Activated CD8-positive, alpha-beta T cell treated with anti-CD3 and anti-CD28 coated beads, Interleukin-2, amount 10 ng/mL, durations not matched to agents 7 days and 5 days (primary cell): ENCODE data around the gene FANCG. TPM values are rescaled to one million over a fixed set of nuclear protein-coding genes. Genes with fewer than 3 reads are reported as not detected.

Experiments used
- ATAC-seq: fragments of 150-1000 bp; cut with Tn5 transposase; one replicate; pipeline ENCODE4 v1.10.0; 2021; ENCODE audit warnings: moderate library complexity
- CTCF ChIA-PET: fragments of 350-600 bp; sonication (Branson Sonifier 250); formaldehyde crosslinking; loops from one replicate; lab custom pipeline; 2021; ENCODE audit warnings: antibody characterized with exemption; lab: Charles Lee
- POLR2A ChIA-PET: fragments of 350-600 bp; sonication (Branson Sonifier 250); formaldehyde crosslinking; loops from one replicate; lab custom pipeline; 2021; ENCODE audit warnings: antibody characterized with exemption; lab: Charles Lee
- DNase-seq: peaks from one replicate; pipeline ENCODE4 v3.0.0-alpha.2; 2020
- H3K27ac Mint-ChIP-seq: one replicate; pipeline ENCODE4 v1.8.0; 2021; ENCODE audit warnings: mild to moderate bottlenecking, mixed read lengths
- H3K27me3 Mint-ChIP-seq: one replicate; pipeline ENCODE4 v1.8.0; 2021; ENCODE audit warnings: low read depth, mixed read lengths
- H3K36me3 Mint-ChIP-seq: one replicate; pipeline ENCODE4 v1.8.0; 2021; ENCODE audit warnings: low read depth, mixed read lengths
- H3K4me1 Mint-ChIP-seq: one replicate; pipeline ENCODE4 v1.8.0; 2021; ENCODE audit warnings: low read depth, mixed read lengths
- H3K4me3 Mint-ChIP-seq: one replicate; pipeline ENCODE4 v1.8.0; 2021; ENCODE audit warnings: mild to moderate bottlenecking, mixed read lengths
- H3K9me3 Mint-ChIP-seq: one replicate; pipeline ENCODE4 v1.8.0; 2022; ENCODE audit warnings: mixed read lengths; ENCODE audit not compliant: insufficient read depth
- total RNA-seq, 2 experiments: library from RNA; stranded (reverse); gene quantifications; one replicate each; pipeline ENCODE4 v1.2.3, GENCODE V29; 2021

Gene FANCG
- total RNA-seq, 2 experiments from 2014 or later = 125 to 136 TPM

DNA sequence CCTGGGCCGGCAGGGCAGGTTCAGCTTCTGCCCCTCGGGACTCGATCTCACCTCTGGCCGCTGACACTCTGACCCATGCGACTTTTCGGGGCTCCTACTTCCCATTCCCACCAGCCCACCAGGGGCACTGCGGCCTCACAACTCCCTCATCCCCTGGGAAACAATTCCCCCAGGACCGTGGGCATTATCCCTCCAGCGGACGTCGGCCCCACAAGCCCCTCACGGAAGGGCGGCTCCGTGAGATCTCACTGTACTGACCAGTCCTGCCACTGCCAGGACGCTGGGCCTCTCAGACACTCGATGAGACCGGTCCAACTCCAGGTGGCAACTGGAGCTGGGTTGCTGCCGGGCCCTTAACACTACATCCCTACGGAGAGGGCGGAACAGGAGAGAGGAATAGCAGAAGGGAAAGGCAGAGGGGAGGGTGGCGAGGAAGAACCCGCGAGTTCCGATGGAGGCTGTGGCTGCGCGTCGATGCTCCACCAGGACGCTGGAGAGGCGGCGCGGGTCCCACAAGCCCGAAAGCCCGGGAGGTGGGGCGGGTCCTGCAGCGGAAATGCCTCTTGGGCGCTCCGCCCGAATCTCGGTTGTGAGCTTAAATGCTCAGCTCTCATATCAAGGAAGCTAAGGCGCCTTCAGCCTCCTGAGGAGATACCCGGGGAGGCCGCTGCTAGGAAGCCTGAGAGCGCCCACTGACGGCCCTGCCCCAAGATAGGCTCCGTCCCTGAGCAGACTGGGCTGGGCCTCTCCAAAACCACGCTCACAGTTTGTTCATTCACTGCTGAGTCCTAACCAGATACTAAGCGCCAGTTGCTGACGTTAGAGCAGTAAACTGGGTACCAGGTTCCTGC is 43.7 kb downstream of the FANCG start:
- H3K4me1 Mint-ChIP-seq = peaks cover 6% of the 10 kb centered on the region
- peak; percentile 89 for ATAC-seq
- no peaks in the 10 kb centered on the region for H3K27me3 Mint-ChIP-seq
- peak; percentile 68 for DNase-seq
- H3K9me3 Mint-ChIP-seq = no peaks in the 10 kb centered on the region
- CTCF ChIA-PET = interaction anchor here (0.6 to 1.6 kb wide), 6 partner anchors 8 to 136 kb away, joined by 3 to 6 read pairs (median 5); partner anchors contain the start of gene DNAJB5
- H3K4me3 Mint-ChIP-seq = peak overlapping the region; percentile 46
- no peaks in the 10 kb centered on the region for H3K36me3 Mint-ChIP-seq
- peak overlapping the region; percentile 86 for H3K27ac Mint-ChIP-seq
- POLR2A ChIA-PET = interaction anchor here (0.6 kb wide), 1 partner anchor 79 kb away, joined by 4 read pairs; no protein-coding TSS in a partner anchor

DNA sequence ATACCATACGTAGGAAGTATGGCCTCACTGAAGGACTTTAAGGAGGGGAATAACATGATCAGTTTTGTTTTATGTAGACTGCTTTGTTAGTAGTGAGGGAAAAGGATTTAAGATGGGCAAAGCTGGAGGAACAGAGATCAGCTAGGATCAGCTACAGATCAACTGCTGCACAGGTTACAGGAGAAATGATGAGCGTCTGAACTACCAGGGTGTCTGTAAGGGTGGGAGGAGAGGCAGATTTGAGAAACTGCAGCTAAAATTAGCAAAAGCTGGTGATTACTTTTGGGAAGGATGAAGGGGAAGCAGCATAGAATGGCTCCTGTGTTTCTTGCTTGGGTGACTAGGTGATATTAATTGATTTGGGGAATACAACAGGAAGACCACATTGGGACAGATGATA is 46.6 kb downstream of the FANCG start:
- no peaks in the 10 kb centered on the region for H3K9me3 Mint-ChIP-seq
- ChIA-PET POLR2A (no interaction called here), CTCF (interaction anchor here (1.2 kb wide), 1 partner anchor 19 kb away, joined by 6 read pairs; no protein-coding TSS in a partner anchor)
- H3K4me1 Mint-ChIP-seq = peaks cover 8% of the 10 kb centered on the region
- DNase-seq = no peak
- no peak for ATAC-seq
- no peaks in the 10 kb centered on the region for H3K27me3 Mint-ChIP-seq
- H3K36me3 Mint-ChIP-seq = no peaks in the 10 kb centered on the region
- no peak overlapping the region for H3K4me3 Mint-ChIP-seq
- no peak overlapping the region for H3K27ac Mint-ChIP-seq

DNA sequence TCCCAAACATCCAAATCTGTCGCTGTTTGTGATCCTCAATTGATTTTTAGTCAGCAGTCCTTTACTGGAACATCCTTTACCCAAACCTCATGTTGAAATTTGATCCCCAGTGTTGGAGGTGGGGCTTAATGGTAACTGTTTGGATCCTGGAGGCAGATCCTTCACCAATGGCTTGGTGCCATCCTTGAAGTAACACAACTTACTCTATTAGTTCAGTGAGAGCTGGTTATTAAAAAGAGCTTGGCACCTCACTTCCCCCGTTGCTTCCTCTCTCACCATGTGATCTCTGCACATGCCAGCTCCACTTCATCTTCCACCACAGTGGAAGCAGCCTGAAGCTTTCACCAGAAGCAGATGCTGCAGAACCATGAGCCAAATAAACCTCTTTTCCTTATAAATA is 49.9 kb downstream of the FANCG start:
- no peak for ATAC-seq
- no peaks in the 10 kb centered on the region for H3K27me3 Mint-ChIP-seq
- no peaks in the 10 kb centered on the region for H3K36me3 Mint-ChIP-seq
- POLR2A ChIA-PET = no interaction called here
- H3K4me3 Mint-ChIP-seq = no peak overlapping the region
- H3K27ac Mint-ChIP-seq = no peak overlapping the region
- H3K4me1 Mint-ChIP-seq = peaks cover 10% of the 10 kb centered on the region
- DNase-seq = no peak
- CTCF ChIA-PET = interaction anchor here (1.1 kb wide), 1 partner anchor 21 kb away, joined by 7 read pairs; no protein-coding TSS in a partner anchor
- no peaks in the 10 kb centered on the region for H3K9me3 Mint-ChIP-seq

DNA sequence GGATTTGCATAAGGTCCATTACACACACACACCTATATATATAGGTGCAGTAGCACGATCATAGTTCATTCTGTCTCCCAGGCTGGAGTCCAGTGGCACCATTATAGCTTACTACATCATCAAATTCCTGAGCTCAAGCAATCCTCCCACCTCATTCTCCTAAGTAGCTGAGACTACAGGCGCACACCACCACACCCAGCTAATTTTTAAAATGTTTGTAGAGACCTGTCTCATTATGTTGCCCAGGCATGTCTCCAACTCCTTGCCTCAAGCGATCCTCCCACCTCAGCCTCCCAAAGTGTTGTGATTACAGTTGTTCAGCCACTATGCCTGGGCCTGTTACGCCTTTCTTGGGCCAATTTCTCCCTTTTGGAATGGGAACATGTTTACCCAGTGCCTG is 50.5 kb downstream of the FANCG start:
- ATAC-seq (no peak), DNase-seq (no peak)
- Mint-ChIP-seq H3K36me3 (peaks cover under 1% of the 10 kb centered on the region), H3K27me3 (no peaks in the 10 kb centered on the region), H3K27ac (no peak overlapping the region), H3K4me3 (no peak overlapping the region), H3K9me3 (no peaks in the 10 kb centered on the region), H3K4me1 (peaks cover 10% of the 10 kb centered on the region)
- ChIA-PET CTCF (interaction anchor here (0.9 to 1.1 kb wide), 2 partner anchors 22 to 23 kb away, joined by 3 to 7 read pairs; no protein-coding TSS in a partner anchor), POLR2A (interaction anchor here (1.2 kb wide), 1 partner anchor 16 kb away, joined by 3 read pairs; no protein-coding TSS in a partner anchor)

DNA sequence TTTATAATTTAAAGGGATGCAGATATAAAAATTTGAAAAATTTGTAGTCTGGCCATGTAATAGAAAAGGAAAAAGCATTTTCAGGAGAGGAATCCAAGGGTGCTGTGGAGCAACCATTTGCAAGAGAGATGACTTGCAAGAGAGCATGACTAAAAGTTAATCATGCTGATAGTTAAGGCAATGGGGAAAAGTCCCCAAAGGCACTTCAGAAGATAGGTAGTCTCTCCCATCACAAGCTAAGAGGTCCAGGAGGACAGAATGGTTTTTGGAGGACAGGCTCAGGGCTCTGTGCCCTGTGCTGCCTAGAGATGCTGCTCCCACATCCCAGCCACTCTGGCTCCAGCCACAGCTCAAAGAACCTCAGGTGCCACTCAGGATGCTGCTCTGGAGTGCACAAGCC is 51.4 kb downstream of the FANCG start:
- Mint-ChIP-seq H3K27me3 (no peaks in the 10 kb centered on the region), H3K9me3 (no peaks in the 10 kb centered on the region), H3K4me1 (peaks cover 15% of the 10 kb centered on the region), H3K4me3 (no peak overlapping the region), H3K36me3 (peaks cover 4% of the 10 kb centered on the region), H3K27ac (no peak overlapping the region)
- ATAC-seq (no peak), DNase-seq (no peak)
- ChIA-PET CTCF (interaction anchor here (0.8 to 2.8 kb wide), 7 partner anchors 8 to 721 kb away, joined by 3 to 19 read pairs (median 4); partner anchors contain the start of gene RGP1), POLR2A (interaction anchor here (1.2 kb wide), 1 partner anchor 17 kb away, joined by 3 read pairs; no protein-coding TSS in a partner anchor)

DNA sequence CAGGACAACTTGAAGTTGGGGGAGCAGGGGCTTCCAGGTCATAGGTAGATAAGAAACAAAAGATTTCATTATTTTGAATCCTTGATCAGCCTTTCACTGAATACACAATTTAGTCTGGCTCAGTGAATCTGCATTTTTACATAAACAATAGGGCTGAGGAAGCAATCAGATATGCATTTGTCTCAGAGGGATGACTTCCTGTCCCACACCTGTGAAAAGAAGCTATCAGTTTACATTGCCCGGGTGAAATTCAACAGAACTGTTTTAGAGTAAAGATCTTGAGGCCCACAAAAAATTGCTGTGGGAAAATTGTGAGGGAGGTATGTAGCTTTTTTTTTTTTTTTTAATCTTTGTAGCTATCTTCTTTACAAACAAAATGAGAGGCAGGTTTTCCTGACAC is 51.9 kb downstream of the FANCG start:
- H3K27me3 Mint-ChIP-seq = no peaks in the 10 kb centered on the region
- H3K36me3 Mint-ChIP-seq = peaks cover 4% of the 10 kb centered on the region
- DNase-seq (no peak), ATAC-seq (no peak)
- CTCF ChIA-PET = interaction anchor here (0.8 to 2.8 kb wide), 9 partner anchors 8 to 722 kb away, joined by 3 to 19 read pairs (median 4); partner anchors contain the start of gene RGP1
- POLR2A ChIA-PET = interaction anchor here (1.2 kb wide), 1 partner anchor 17 kb away, joined by 3 read pairs; no protein-coding TSS in a partner anchor
- H3K4me3 Mint-ChIP-seq = no peak overlapping the region
- no peak overlapping the region for H3K27ac Mint-ChIP-seq
- peaks cover 17% of the 10 kb centered on the region for H3K4me1 Mint-ChIP-seq
- H3K9me3 Mint-ChIP-seq = no peaks in the 10 kb centered on the region

DNA sequence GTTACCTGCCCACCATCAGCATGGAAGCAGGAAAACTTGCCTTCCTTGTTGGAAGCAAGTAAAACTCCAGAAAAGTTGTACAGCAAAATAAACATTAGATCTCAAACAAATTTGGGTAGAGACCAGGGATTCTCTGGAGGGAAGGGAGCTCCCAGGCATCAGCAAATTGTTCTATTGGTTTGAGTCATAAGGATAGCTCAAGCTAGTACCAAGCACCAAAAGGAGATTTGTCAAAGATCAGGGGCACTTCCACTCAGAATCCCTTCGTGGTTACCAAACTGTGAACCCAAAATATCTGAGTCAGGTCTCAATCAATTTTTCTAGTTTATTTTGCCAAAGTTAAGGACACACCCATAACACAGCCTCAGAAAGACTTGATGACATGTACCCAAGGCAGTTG is 52.4 kb downstream of the FANCG start:
- no peak overlapping the region for H3K27ac Mint-ChIP-seq
- no peak for ATAC-seq
- peaks cover 20% of the 10 kb centered on the region for H3K4me1 Mint-ChIP-seq
- H3K4me3 Mint-ChIP-seq = no peak overlapping the region
- no peaks in the 10 kb centered on the region for H3K9me3 Mint-ChIP-seq
- ChIA-PET POLR2A (no interaction called here), CTCF (interaction anchor here (0.8 to 2.8 kb wide), 9 partner anchors 9 to 722 kb away, joined by 3 to 19 read pairs (median 4); partner anchors contain the start of genes PIGO and RGP1)
- peaks cover 4% of the 10 kb centered on the region for H3K36me3 Mint-ChIP-seq
- H3K27me3 Mint-ChIP-seq = no peaks in the 10 kb centered on the region
- no peak for DNase-seq

DNA sequence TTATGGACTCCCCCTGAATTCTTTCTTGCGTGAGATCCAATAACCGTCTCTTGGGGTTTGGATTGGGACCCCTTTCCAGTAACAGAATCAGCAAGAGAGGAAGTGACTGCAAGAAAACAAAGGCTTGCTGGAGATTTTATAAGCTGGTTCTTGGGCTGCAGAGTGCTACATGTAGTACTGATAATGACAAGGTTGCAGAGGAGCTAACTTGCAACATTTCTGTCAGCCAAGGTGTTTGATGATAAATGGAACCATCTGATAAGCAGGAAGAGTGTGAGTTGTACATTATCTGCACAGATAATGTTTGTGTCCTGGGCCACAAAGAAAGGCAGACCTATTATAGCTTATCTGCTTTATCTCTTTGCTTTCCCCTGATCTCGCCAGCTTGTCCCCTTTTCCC is 53.1 kb downstream of the FANCG start:
- DNase-seq (no peak), ATAC-seq (no peak)
- H3K27ac Mint-ChIP-seq = no peak overlapping the region
- H3K9me3 Mint-ChIP-seq = no peaks in the 10 kb centered on the region
- peaks cover 20% of the 10 kb centered on the region for H3K4me1 Mint-ChIP-seq
- H3K36me3 Mint-ChIP-seq = peaks cover 4% of the 10 kb centered on the region
- POLR2A ChIA-PET = no interaction called here
- no peak overlapping the region for H3K4me3 Mint-ChIP-seq
- no peaks in the 10 kb centered on the region for H3K27me3 Mint-ChIP-seq
- CTCF ChIA-PET = interaction anchor here (0.8 to 2.8 kb wide), 7 partner anchors 9 to 127 kb away, joined by 3 to 19 read pairs (median 9); partner anchors contain the start of gene PIGO

Other genes with a start within 250 kb of the FANCG start
- not detected for gene PHF24, start 121.7 kb downstream of the FANCG start, total RNA-seq
- 1 to 10 TPM; 5.1 to 5.5 TPM for gene DNAJB5, start 90.2 kb downstream of the FANCG start, total RNA-seq
- gene VCP, start 7.3 kb downstream of the FANCG start, total RNA-seq = 100 to 1,000 TPM; 214 to 217 TPM
- 10 to 100 TPM; 22.6 to 23.0 TPM for gene PIGO, start 16.6 kb upstream of the FANCG start, total RNA-seq
- gene STOML2, start 23.2 kb upstream of the FANCG start, total RNA-seq = 100 to 1,000 TPM; 130 to 138 TPM
- 10 to 100 TPM; 14.5 to 17.0 TPM for gene ATOSB, start 35.9 kb upstream of the FANCG start, total RNA-seq
- gene UNC13B, start 82.1 kb upstream of the FANCG start, total RNA-seq = under 1 TPM; 0.29 to 0.57 TPM